Keratinocyte (primary cell): ENCODE data around the gene SETD7.

Source experiments
- CTCF ChIP-seq, 3 experiments: IDR thresholded peaks in 1 of 3; conservative IDR thresholded peaks in 1 of 3; optimal IDR thresholded peaks in 1 of 3; 2 replicates in 2 of 3; 3 replicates in 1 of 3; pipeline versions ENCODE3 to v1.5.1; 2011; ENCODE audit warnings: low read length in 3 of 3, mild to moderate bottlenecking in 3 of 3, moderate library complexity in 2 of 3, control low read depth in 1 of 3, inconsistent platforms in 1 of 3; ENCODE audit not compliant: insufficient read depth in 2 of 3; ENCODE audit errors: extremely low read depth in 1 of 3
- EZH2 ChIP-seq: IDR thresholded peaks from one replicate; pipeline ENCODE4 v1.6.1; 2012; ENCODE audit warnings: inconsistent platforms, mild to moderate bottlenecking, low read length, moderate library complexity

GRCh38 chr4:139587446-139587845, 31.4 kb upstream of the SETD7 start:
- TF ChIP-seq EZH2 (no peak), CTCF (optimal IDR thresholded peaks at IDR 0.05 in 1 of 3, IDR thresholded peaks at IDR 0.05 in 1 of 3, conservative IDR thresholded peaks at IDR 0.05 in 1 of 3; ENCODE audit: extremely low read depth in 1 of 3, insufficient read depth in 2 of 3, low read length in 3 of 3) (no peak)
